Measurements from ENCODE around the gene CACNA2D4. TPM values are rescaled to one million over a fixed set of nuclear protein-coding genes. Genes with fewer than 3 reads are reported as not detected.

CACNA2D4 gene
- total and polyA plus RNA-seq, 2 donors (not counting 3 experiments of a cell fraction or from before 2014, with no cell fraction given), result 0.58 to 0.73 TPM

GRCh38 chr12:1948883-1949282, 30.4 kb upstream of the CACNA2D4 start:
- peaks cover 3 to 31% of the 10 kb centered on the region in 2 experiments for H3K36me3 ChIP-seq (ENCODE audit: control insufficient read depth in 2 of 2, extremely low read depth in 1 of 2, insufficient read depth in 2 of 2, low read length in 2 of 2)
- H4K20me1 ChIP-seq (replicated peaks; ENCODE audit: control insufficient read depth, extremely low read depth, insufficient read depth, low read length), result no peaks in the 10 kb centered on the region
- ChIA-PET CTCF (interaction anchor here (1.6 to 3.6 kb wide), 2 partner anchors 9 to 157 kb away, joined by 5 to 24 read pairs; no protein-coding TSS in a partner anchor), POLR2A (no interaction called here)
- dilution Hi-C loops (cut with MboI; ENCODE audit: extremely low pct_ligation_motif_present, low sequenced_read_pairs), result loop anchor here (25.0 kb wide), 1 partner anchor 312 kb away; the partner anchor contains the start of gene WNT5B
- DNase-seq (ENCODE audit: low read depth, low spot score), result no peak
- H3K79me2 ChIP-seq (ENCODE audit: control insufficient read depth, insufficient read depth, low read length), result no peaks in the 10 kb centered on the region
- no peak overlapping the region for H3K27ac ChIP-seq (ENCODE audit: insufficient read depth, low read depth, low read length)
- H3K4me2 ChIP-seq (ENCODE audit: insufficient read depth, low read length), result no peak overlapping the region
- no peak overlapping the region for H3K4me3 ChIP-seq (replicated peaks in 1 of 3; ENCODE audit: insufficient read depth in 1 of 3, low read depth in 1 of 3, low read length in 3 of 3)
- FAIRE-seq, result no peak
- no peaks in the 10 kb centered on the region for H3K9me1 ChIP-seq (replicated peaks; ENCODE audit: control insufficient read depth, extremely low read depth, insufficient read depth, low read length)
- H3K9ac ChIP-seq (replicated peaks; ENCODE audit: extremely low read depth, insufficient read depth, low read length), result no peak overlapping the region
- H2AFZ ChIP-seq (ENCODE audit: low read depth, low read length), result no peak overlapping the region
- no TSS peak for BruUV-seq (replicated peaks)
- no peaks in the 10 kb centered on the region for H3K9me3 ChIP-seq (replicated peaks; ENCODE audit: control insufficient read depth, insufficient read depth, low read length)
- no peaks in the 10 kb centered on the region for H3K27me3 ChIP-seq (ENCODE audit: control insufficient read depth in 2 of 2, insufficient read depth in 2 of 2, low read length in 2 of 2)
- no peaks in the 10 kb centered on the region for H3K4me1 ChIP-seq (ENCODE audit: control insufficient read depth, extremely low read depth, insufficient read depth, low read length)
- TF ChIP-seq POLR2AphosphoS5 (IDR thresholded peaks at IDR 0.05; ENCODE audit: insufficient read depth, low read depth, low read length) (no peak), JUN (IDR thresholded peaks at IDR 0.05; ENCODE audit: borderline replicate concordance, insufficient read depth, insufficient read length, low read depth) (no peak)
- TF ChIP-seq, protein P1, sequence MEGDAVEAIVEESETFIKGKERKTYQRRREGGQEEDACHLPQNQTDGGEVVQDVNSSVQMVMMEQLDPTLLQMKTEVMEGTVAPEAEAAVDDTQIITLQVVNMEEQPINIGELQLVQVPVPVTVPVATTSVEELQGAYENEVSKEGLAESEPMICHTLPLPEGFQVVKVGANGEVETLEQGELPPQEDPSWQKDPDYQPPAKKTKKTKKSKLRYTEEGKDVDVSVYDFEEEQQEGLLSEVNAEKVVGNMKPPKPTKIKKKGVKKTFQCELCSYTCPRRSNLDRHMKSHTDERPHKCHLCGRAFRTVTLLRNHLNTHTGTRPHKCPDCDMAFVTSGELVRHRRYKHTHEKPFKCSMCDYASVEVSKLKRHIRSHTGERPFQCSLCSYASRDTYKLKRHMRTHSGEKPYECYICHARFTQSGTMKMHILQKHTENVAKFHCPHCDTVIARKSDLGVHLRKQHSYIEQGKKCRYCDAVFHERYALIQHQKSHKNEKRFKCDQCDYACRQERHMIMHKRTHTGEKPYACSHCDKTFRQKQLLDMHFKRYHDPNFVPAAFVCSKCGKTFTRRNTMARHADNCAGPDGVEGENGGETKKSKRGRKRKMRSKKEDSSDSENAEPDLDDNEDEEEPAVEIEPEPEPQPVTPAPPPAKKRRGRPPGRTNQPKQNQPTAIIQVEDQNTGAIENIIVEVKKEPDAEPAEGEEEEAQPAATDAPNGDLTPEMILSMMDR (IDR thresholded peaks at IDR 0.05; ENCODE audit: extremely low read depth in 1 of 2, insufficient read depth in 1 of 2, low read depth in 1 of 2, low read length in 2 of 2), result no peak
- intact Hi-C loops (cut with micrococcal nuclease), result no loop called here

DNA sequence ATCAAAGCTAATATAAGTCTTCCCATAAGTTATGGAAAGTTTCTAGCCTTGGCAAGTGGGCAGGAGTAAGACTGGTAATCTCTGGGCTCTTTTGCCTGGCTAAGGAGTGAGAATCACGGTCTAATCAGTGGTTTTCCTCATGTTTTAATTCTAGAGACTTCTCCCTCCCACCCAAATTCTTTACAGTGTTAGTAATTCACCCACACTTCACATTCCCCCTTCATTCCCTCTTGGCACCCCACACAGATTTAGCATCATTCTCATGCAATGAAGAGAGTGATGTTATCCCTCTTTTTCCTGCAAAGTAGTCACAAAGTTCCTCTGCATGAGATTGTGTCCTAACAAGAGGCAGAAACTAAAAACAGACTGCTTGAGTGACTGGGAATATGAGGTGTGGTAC, 28.6 kb upstream of the CACNA2D4 start:
- intact Hi-C loops (cut with micrococcal nuclease) (no loop called here), dilution Hi-C loops (cut with MboI; ENCODE audit: extremely low pct_ligation_motif_present, low sequenced_read_pairs) (loop anchor here (25.0 kb wide), 1 partner anchor 310 kb away; the partner anchor contains the start of gene WNT5B)
- no peak overlapping the region for H3K27ac ChIP-seq (ENCODE audit: insufficient read depth, low read depth, low read length)
- H3K4me1 ChIP-seq (ENCODE audit: control insufficient read depth, extremely low read depth, insufficient read depth, low read length), result no peaks in the 10 kb centered on the region
- no peaks in the 10 kb centered on the region for H3K79me2 ChIP-seq (ENCODE audit: control insufficient read depth, insufficient read depth, low read length)
- H3K9me1 ChIP-seq (replicated peaks; ENCODE audit: control insufficient read depth, extremely low read depth, insufficient read depth, low read length), result no peaks in the 10 kb centered on the region
- BruUV-seq (replicated peaks), result no TSS peak
- H3K27me3 ChIP-seq (ENCODE audit: control insufficient read depth in 2 of 2, insufficient read depth in 2 of 2, low read length in 2 of 2), result no peaks in the 10 kb centered on the region
- H3K4me2 ChIP-seq (ENCODE audit: insufficient read depth, low read length), result no peak overlapping the region
- ChIA-PET POLR2A (no interaction called here), CTCF (no interaction called here)
- no peaks in the 10 kb centered on the region for H4K20me1 ChIP-seq (replicated peaks; ENCODE audit: control insufficient read depth, extremely low read depth, insufficient read depth, low read length)
- H2AFZ ChIP-seq (ENCODE audit: low read depth, low read length), result no peak overlapping the region
- no peak for DNase-seq (ENCODE audit: low read depth, low spot score)
- H3K4me3 ChIP-seq (replicated peaks in 1 of 3; ENCODE audit: insufficient read depth in 1 of 3, low read depth in 1 of 3, low read length in 3 of 3), result no peak overlapping the region
- TF ChIP-seq GATA2 (IDR thresholded peaks at IDR 0.05; ENCODE audit: insufficient read depth, insufficient read length, low read depth, low read length) (no peak), EZH2 (IDR thresholded peaks at IDR 0.05; ENCODE audit: borderline replicate concordance, low read depth, low read length, severe bottlenecking) (no peak), POLR2A (IDR thresholded peaks at IDR 0.05; ENCODE audit: low read depth, low read length) (no peak), MYC (IDR thresholded peaks at IDR 0.05; ENCODE audit: low read depth, low read length) (no peak), POLR2AphosphoS5 (IDR thresholded peaks at IDR 0.05; ENCODE audit: insufficient read depth, low read depth, low read length) (no peak), JUN (IDR thresholded peaks at IDR 0.05; ENCODE audit: borderline replicate concordance, insufficient read depth, insufficient read length, low read depth) (no peak), FOS (IDR thresholded peaks at IDR 0.05; ENCODE audit: borderline replicate concordance, insufficient read depth, low read length) (no peak)
- TF ChIP-seq, protein P2, sequence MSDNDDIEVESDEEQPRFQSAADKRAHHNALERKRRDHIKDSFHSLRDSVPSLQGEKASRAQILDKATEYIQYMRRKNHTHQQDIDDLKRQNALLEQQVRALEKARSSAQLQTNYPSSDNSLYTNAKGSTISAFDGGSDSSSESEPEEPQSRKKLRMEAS (IDR thresholded peaks at IDR 0.05; ENCODE audit: insufficient read depth, insufficient read length), result no peak
- TF ChIP-seq, protein P1 (IDR thresholded peaks at IDR 0.05; ENCODE audit: extremely low read depth in 1 of 2, insufficient read depth in 1 of 2, low read depth in 1 of 2, low read length in 2 of 2), result no peak
- H3K36me3 ChIP-seq (ENCODE audit: control insufficient read depth in 2 of 2, extremely low read depth in 1 of 2, insufficient read depth in 2 of 2, low read length in 2 of 2), result peaks cover 0 to 23% of the 10 kb centered on the region in 2 experiments
- H3K9ac ChIP-seq (replicated peaks; ENCODE audit: extremely low read depth, insufficient read depth, low read length), result no peak overlapping the region
- no peaks in the 10 kb centered on the region for H3K9me3 ChIP-seq (replicated peaks; ENCODE audit: control insufficient read depth, insufficient read depth, low read length)
- no peak for FAIRE-seq

All from endothelial cell of umbilical vein (primary cell).